ENCODE measurements around the gene LLGL1. TPM values are rescaled to one million over a fixed set of nuclear protein-coding genes. Genes with fewer than 3 reads are reported as not detected.

The LLGL1 gene
- total and polyA plus RNA-seq, 10 of the 15 experiments (the other 5 are each of a cell fraction or from before 2014, with no cell fraction given), result 0.02 to 9.2 (median 2.5) TPM

- Histone ChIP-seq H3K9ac (ENCODE audit: control insufficient read depth, insufficient read depth, low read length) (no peak overlapping the region), H2AFZ (ENCODE audit: control insufficient read depth, low read depth, low read length) (no peak overlapping the region), H3K79me2 (ENCODE audit: control insufficient read depth, insufficient read depth, low read length) (no peaks in the 10 kb centered on the region; the same call in 1 of the 2 replicates), H3K4me2 (ENCODE audit: control insufficient read depth, insufficient read depth) (no peak overlapping the region), H3K27ac (ENCODE audit: control insufficient read depth, insufficient read depth) (no peak overlapping the region), H3K27me3 (replicated peaks in 1 of 2; ENCODE audit: control insufficient read depth in 2 of 2, insufficient read depth in 2 of 2, low read length in 1 of 2) (no peaks in the 10 kb centered on the region), H3K36me3 (ENCODE audit: control insufficient read depth in 2 of 2, insufficient read depth in 2 of 2, low read length in 1 of 2) (peaks cover 0 to 5% of the 10 kb centered on the region in 2 experiments; a peak in 3 of 4 replicates), H3K9me3 (replicated peaks; ENCODE audit: control insufficient read depth, insufficient read depth, low read length) (no peaks in the 10 kb centered on the region), H3K4me1 (ENCODE audit: control insufficient read depth, insufficient read depth, low read length) (peaks cover 14% of the 10 kb centered on the region), H3K4me3 (no peak overlapping the region), H4K20me1 (ENCODE audit: control insufficient read depth, insufficient read depth) (no peaks in the 10 kb centered on the region)
- ATAC-seq (no peak), FAIRE-seq (no peak), DNase-seq (ENCODE audit: low read depth, low spot score) (no peak)
- ChIA-PET RAD21 (ENCODE audit: unreplicated experiment) (no interaction called here), CTCF (interaction anchor here (0.7 to 1.1 kb wide), 2 partner anchors 38 to 76 kb away, joined by 3 read pairs; no protein-coding TSS in a partner anchor), POLR2A (no interaction called here), SMC1A (ENCODE audit: uncharacterized antibody, unreplicated experiment) (no interaction called here)
- intact Hi-C loops (cut with micrococcal nuclease; ENCODE audit: unreplicated experiment) (no loop called here), in situ Hi-C loops (cut with MboI) (no loop called here)
- no TSS peak for BruUV-seq (replicated peaks)
- TF ChIP-seq NFYB (IDR thresholded peaks at IDR 0.05; ENCODE audit: insufficient read depth, low read depth, low read length) (no peak), PRDM15 (CRISPR knock-in tag; IDR thresholded peaks at IDR 0.05) (no peak), SP1 (IDR thresholded peaks at IDR 0.05; ENCODE audit: low read depth, low read length) (no peak), RBBP5 (conservative IDR thresholded peaks at IDR 0.05) (no peak), ZNF274 (IDR thresholded peaks at IDR 0.05; ENCODE audit: insufficient read depth, insufficient read length) (no peak), LARP7 (IDR thresholded peaks at IDR 0.05) (no peak), RUNX3 (IDR thresholded peaks at IDR 0.05; ENCODE audit: low read length) (no peak), POLR2AphosphoS2 (IDR thresholded peaks at IDR 0.05; ENCODE audit: low read depth, low read length) (no peak), STAT3 (IDR thresholded peaks at IDR 0.05; ENCODE audit: low read depth, low read length) (no peak), E2F4 (IDR thresholded peaks at IDR 0.05; ENCODE audit: low read depth, low read length) (no peak), SIX5 (IDR thresholded peaks at IDR 0.05; ENCODE audit: low read depth, low read length, severe bottlenecking) (no peak), ZNF384 (IDR thresholded peaks at IDR 0.05; ENCODE audit: borderline replicate concordance, low read depth, low read length) (no peak), E4F1 (IDR thresholded peaks at IDR 0.05; ENCODE audit: borderline replicate concordance, partially characterized antibody) (no peak)
- WGBS (ENCODE audit: insufficient coverage, insufficient replicate concordance, low lambda C conversion rate, missing lambda C conversion rate), result 82% methylated on average over 50 of the region's 50 CpGs
These were observed 38.6 kb downstream of the LLGL1 start for GRCh38 chr17:18263885-18264682.

Measured in GM12878 (cell line).